Neuronal stem cell (in vitro differentiated cells): Measurements from ENCODE around the gene NFKBIB.

Experiments used
- DNase-seq: peaks from one replicate; pipeline ENCODE4 v3.0.0-alpha.2; 2013; ENCODE audit warnings: low spot score
- H2AFZ ChIP-seq: one replicate; pipeline ENCODE4 v1.6.1; 2013; ENCODE audit warnings: mild to moderate bottlenecking, low read length, inconsistent platforms
- H2AK5ac ChIP-seq: 2 replicates; pipeline ENCODE4 v1.6.1; 2013; ENCODE audit warnings: low read depth, mild to moderate bottlenecking, inconsistent platforms, low read length, moderate library complexity, mixed read lengths
- H2BK120ac ChIP-seq: 2 replicates; pipeline ENCODE4 v1.6.1; 2013; ENCODE audit warnings: low read depth, mild to moderate bottlenecking, inconsistent platforms, low read length, moderate library complexity, mixed read lengths
- H2BK12ac ChIP-seq: one replicate; pipeline ENCODE4 v1.6.1; 2013; ENCODE audit warnings: low read length, inconsistent platforms
- H2BK15ac ChIP-seq: 2 replicates; pipeline ENCODE4 v1.6.1; 2013; ENCODE audit warnings: mild to moderate bottlenecking, low read length, inconsistent platforms, mixed read lengths
- H2BK5ac ChIP-seq: one replicate; pipeline ENCODE4 v1.6.1; 2013; ENCODE audit warnings: inconsistent platforms, mild to moderate bottlenecking, low read length, moderate library complexity
- H3K14ac ChIP-seq: one replicate; pipeline ENCODE4 v1.6.1; 2013; ENCODE audit warnings: low read length, inconsistent platforms
- H3K18ac ChIP-seq: 2 replicates; pipeline ENCODE4 v1.6.1; 2013; ENCODE audit warnings: low read length, inconsistent platforms
- H3K23ac ChIP-seq: 2 replicates; pipeline ENCODE4 v1.6.1; 2013; ENCODE audit warnings: low read depth, mild to moderate bottlenecking, mixed read lengths, low read length, inconsistent platforms; ENCODE audit not compliant: poor library complexity
- H3K27ac ChIP-seq: replicated peaks from 3 replicates; pipeline ENCODE4 v1.5.1; 2013; ENCODE audit warnings: low read length, inconsistent platforms
- H3K27me3 ChIP-seq, 3 experiments: 2 replicates each; pipeline ENCODE4 v1.6.1; 2013; ENCODE audit warnings: low read length in 3 of 3, mild to moderate bottlenecking in 2 of 3, inconsistent platforms in 1 of 3, low read depth in 1 of 3, mixed read lengths in 1 of 3, moderate library complexity in 1 of 3; ENCODE audit not compliant: control insufficient read depth in 3 of 3, insufficient read depth in 3 of 3
- H3K36me3 ChIP-seq, 2 donors: replicated peaks in 1 of 2; 2 replicates each; pipeline ENCODE4 v1.6.1; 2013; ENCODE audit warnings: low read length in 2 of 2; ENCODE audit not compliant: control insufficient read depth in 2 of 2, insufficient read depth in 2 of 2
- H3K4ac ChIP-seq: 2 replicates; pipeline ENCODE4 v1.6.1; 2013; ENCODE audit warnings: inconsistent platforms, mild to moderate bottlenecking, low read length, moderate library complexity
- H3K4me1 ChIP-seq, 2 donors: 1 replicate in 1 of 2; 2 replicates in 1 of 2; pipeline ENCODE4 v1.6.1; 2013; ENCODE audit warnings: low read length in 2 of 2, low read depth in 1 of 2; ENCODE audit not compliant: control insufficient read depth in 2 of 2, insufficient read depth in 1 of 2
- H3K4me2 ChIP-seq: one replicate; pipeline ENCODE4 v1.6.1; 2013; ENCODE audit warnings: mild to moderate bottlenecking, low read length, inconsistent platforms; ENCODE audit not compliant: insufficient read depth, poor library complexity, severe bottlenecking
- H3K4me3 ChIP-seq, 2 donors: 2 replicates each; pipeline ENCODE4 v1.5.1; 2013; ENCODE audit warnings: low read length in 2 of 2, mild to moderate bottlenecking in 2 of 2, inconsistent platforms in 1 of 2, moderate library complexity in 1 of 2
- H3K79me1 ChIP-seq: one replicate; pipeline ENCODE4 v1.6.1; 2013; ENCODE audit warnings: low read depth, mild to moderate bottlenecking, inconsistent platforms, low read length, moderate library complexity
- H3K9ac ChIP-seq: one replicate; pipeline ENCODE4 v1.6.1; 2013; ENCODE audit warnings: mild to moderate bottlenecking, low read depth, low read length, inconsistent platforms; ENCODE audit not compliant: poor library complexity
- H3K9me3 ChIP-seq, 2 donors: replicated peaks in 1 of 2; 2 replicates each; pipeline versions ENCODE3 to v1.6.1; 2013; ENCODE audit warnings: low read length in 2 of 2, mild to moderate bottlenecking in 2 of 2, inconsistent platforms in 1 of 2, low read depth in 1 of 2, mixed read lengths in 1 of 2, moderate library complexity in 1 of 2; ENCODE audit not compliant: control insufficient read depth in 2 of 2, insufficient read depth in 1 of 2
- H4K8ac ChIP-seq: one replicate; pipeline ENCODE4 v1.6.1; 2013; ENCODE audit warnings: low read depth, mild to moderate bottlenecking, inconsistent platforms, low read length, moderate library complexity
- H4K91ac ChIP-seq: one replicate; pipeline ENCODE4 v1.6.1; 2013; ENCODE audit warnings: low read length, low read depth, mild to moderate bottlenecking, inconsistent platforms; ENCODE audit not compliant: poor library complexity
- WGBS, 2 donors: extraction: QIAGEN DNeasy Blood & Tissue Kit; methylation state at CpG; one replicate each; pipeline ENCODE4 v1.1.7; 2013; ENCODE audit warnings: missing lambda C conversion rate in 2 of 2, mixed read lengths in 1 of 2; ENCODE audit not compliant: insufficient read length in 2 of 2, insufficient replicate concordance in 1 of 2; ENCODE audit errors: extremely low coverage in 2 of 2; 5-methylcytosine and 5-hydroxymethylcytosine counted together

Gene NFKBIB

GRCh38 chr19:38949580-38950367, 50.0 kb downstream of the NFKBIB start:
- Histone ChIP-seq H3K18ac (peak overlapping the region; percentile 94), H3K23ac (peak overlapping the region; percentile 97), H3K14ac (peak overlapping the region; percentile 71), H3K79me1 (peaks cover 3% of the 10 kb centered on the region), H3K4me3 (peak overlapping the region; percentile 51 to 77), H3K4ac (peak overlapping the region; percentile 23), H4K91ac (no peak overlapping the region), H3K4me1 (peaks cover 2 to 3% of the 10 kb centered on the region in 2 donors), H3K27me3 (peaks cover 0 to 6% (median 0%) of the 10 kb centered on the region in 3 experiments), H2AFZ (peak overlapping the region; percentile 93), H3K9ac (peak overlapping the region; percentile 91), H3K9me3 (no peaks in the 10 kb centered on the region), H2BK120ac (no peak overlapping the region), H3K4me2 (peak overlapping the region; percentile 73), H4K8ac (no peak overlapping the region), H2BK15ac (peak overlapping the region; percentile 58), H2AK5ac (peak overlapping the region; percentile 88), H3K27ac (no peak overlapping the region), H2BK5ac (no peak overlapping the region), H2BK12ac (peak overlapping the region; percentile 41), H3K36me3 (peaks cover 0 to 3% of the 10 kb centered on the region in 2 donors)
- no CpG with 5 or more reads among the region's 72 CpGs for WGBS, 2 donors
- DNase-seq: peak; percentile 80

GRCh38 chr19:38951187-38951586, 51.4 kb downstream of the NFKBIB start:
- H3K4me2 ChIP-seq: no peak overlapping the region
- H4K91ac ChIP-seq: no peak overlapping the region
- no peaks in the 10 kb centered on the region for H3K9me3 ChIP-seq
- H2BK120ac ChIP-seq: no peak overlapping the region
- peaks cover 0 to 2% of the 10 kb centered on the region in 2 donors for H3K36me3 ChIP-seq
- no peak overlapping the region for H4K8ac ChIP-seq
- no peak overlapping the region for H3K23ac ChIP-seq
- H3K14ac ChIP-seq: no peak overlapping the region
- H2AK5ac ChIP-seq: no peak overlapping the region
- H3K18ac ChIP-seq: no peak overlapping the region
- peaks cover 2 to 3% of the 10 kb centered on the region in 2 donors for H3K4me1 ChIP-seq
- H2BK12ac ChIP-seq: no peak overlapping the region
- H3K9ac ChIP-seq: no peak overlapping the region
- no peak overlapping the region for H2AFZ ChIP-seq
- no CpG with 5 or more reads among the region's 3 CpGs for WGBS, 2 donors
- no peak overlapping the region for H2BK15ac ChIP-seq
- H2BK5ac ChIP-seq: no peak overlapping the region
- H3K4me3 ChIP-seq: no peak overlapping the region
- H3K79me1 ChIP-seq: peaks cover 3% of the 10 kb centered on the region
- H3K27ac ChIP-seq: no peak overlapping the region
- DNase-seq: no peak
- H3K4ac ChIP-seq: no peak overlapping the region
- H3K27me3 ChIP-seq: peaks cover 0 to 6% (median 0%) of the 10 kb centered on the region in 3 experiments

GRCh38 chr19:38952395-38953165, 52.8 kb downstream of the NFKBIB start:
- no peak for DNase-seq
- no peak overlapping the region for H3K4ac ChIP-seq
- H3K9me3 ChIP-seq: no peaks in the 10 kb centered on the region

DNA sequence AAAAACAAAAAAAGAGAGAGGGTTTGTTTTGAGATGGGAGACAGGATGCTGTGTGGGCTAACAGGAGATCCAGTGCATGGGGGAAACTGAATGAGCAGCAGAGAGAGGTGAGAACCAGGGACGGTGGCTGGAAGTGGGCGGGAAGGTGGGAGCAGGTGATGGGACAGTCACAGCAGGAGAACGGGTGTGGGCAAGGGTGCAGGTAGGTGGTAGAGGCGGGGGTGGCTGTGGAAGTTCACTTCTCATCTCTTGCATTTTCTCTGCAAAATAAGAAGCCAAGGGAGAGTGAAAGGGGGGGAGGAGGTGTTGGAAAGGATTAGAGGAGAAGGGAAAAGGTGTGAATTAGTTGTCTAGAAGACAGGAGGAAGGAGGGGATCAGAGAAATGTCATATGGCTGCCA, 53.9 kb downstream of the NFKBIB start:
- Histone ChIP-seq H3K18ac (no peak overlapping the region), H4K8ac (no peak overlapping the region), H2BK12ac (no peak overlapping the region), H3K27ac (no peak overlapping the region), H3K14ac (no peak overlapping the region), H2BK5ac (no peak overlapping the region), H3K4me3 (no peak overlapping the region), H3K79me1 (peaks cover 3% of the 10 kb centered on the region), H3K23ac (no peak overlapping the region), H3K9me3 (peaks cover 0 to 3% of the 10 kb centered on the region in 2 donors), H2AK5ac (no peak overlapping the region), H3K4ac (no peak overlapping the region), H2AFZ (no peak overlapping the region), H2BK15ac (no peak overlapping the region), H3K9ac (no peak overlapping the region), H3K36me3 (peaks cover 0 to 4% of the 10 kb centered on the region in 2 donors), H2BK120ac (no peak overlapping the region), H4K91ac (no peak overlapping the region), H3K27me3 (peaks cover 0 to 6% (median 0%) of the 10 kb centered on the region in 3 experiments), H3K4me1 (peaks cover 2 to 3% of the 10 kb centered on the region in 2 donors), H3K4me2 (no peak overlapping the region)
- no peak for DNase-seq
- WGBS, 2 donors: no CpG with 5 or more reads among the region's 4 CpGs

More at GRCh38 chr19:38952395-38953165, 52.8 kb downstream of the NFKBIB start:
- Histone ChIP-seq H3K4me3 (no peak overlapping the region), H3K27me3 (peaks cover 0 to 6% (median 0%) of the 10 kb centered on the region in 3 experiments), H3K4me2 (no peak overlapping the region), H2AK5ac (no peak overlapping the region), H4K91ac (no peak overlapping the region), H3K4me1 (peaks cover 2 to 3% of the 10 kb centered on the region in 2 donors), H3K9ac (no peak overlapping the region), H3K27ac (no peak overlapping the region), H2AFZ (no peak overlapping the region), H3K79me1 (peaks cover 3% of the 10 kb centered on the region), H3K14ac (no peak overlapping the region), H2BK120ac (no peak overlapping the region), H3K23ac (no peak overlapping the region), H3K18ac (no peak overlapping the region), H3K36me3 (peaks cover 0 to 2% of the 10 kb centered on the region in 2 donors), H2BK5ac (no peak overlapping the region), H2BK12ac (no peak overlapping the region), H2BK15ac (no peak overlapping the region), H4K8ac (no peak overlapping the region)
- WGBS, 2 donors: 100% methylated on average over 1 of the region's 13 CpGs; no CpG with 5 or more reads in 1 of the 2 donors
